A673 (cell line): ENCODE data around the gene NOX4.

ENCODE experiments used
- EZH2 ChIP-seq: fragments of 200-600 bp; sonication (generic); IDR thresholded peaks from 2 replicates; pipeline ENCODE4 v1.6.1; 2017; ENCODE audit warnings: borderline replicate concordance, low read depth, mild to moderate bottlenecking, mixed read lengths, antibody characterized with exemption, low read length; ENCODE audit not compliant: poor library complexity, severe bottlenecking
- TF ChIP-seq, protein P1 (sequence below): fragments of 300-800, 200-600 bp; sonication (generic); conservative IDR thresholded peaks from 2 replicates; pipeline ENCODE4 v1.5.1; 2017; ENCODE audit warnings: low read depth, mild to moderate bottlenecking, antibody characterized with exemption, low read length, moderate library complexity, mixed read lengths

DNA sequence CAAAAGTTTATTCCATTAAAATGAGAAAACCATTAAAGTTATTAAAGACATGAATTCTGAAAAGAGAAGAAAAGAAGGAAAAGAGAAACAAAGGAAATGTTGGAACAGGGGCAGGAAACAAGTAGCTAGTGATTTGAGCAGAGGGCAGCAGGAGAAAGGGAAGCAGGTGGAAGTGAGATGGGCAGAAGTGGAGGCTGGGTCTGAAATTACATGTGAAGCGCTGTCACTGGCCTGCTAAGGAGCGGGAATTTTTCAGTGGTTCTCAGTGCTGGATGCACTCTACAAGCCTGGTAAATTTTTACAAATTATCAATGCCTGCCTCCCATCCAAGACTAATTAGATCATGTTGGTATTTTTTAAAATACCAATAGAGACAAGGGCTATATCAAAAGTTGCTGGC, 48.4 kb downstream of the NOX4 start:
- TF ChIP-seq, protein P1, sequence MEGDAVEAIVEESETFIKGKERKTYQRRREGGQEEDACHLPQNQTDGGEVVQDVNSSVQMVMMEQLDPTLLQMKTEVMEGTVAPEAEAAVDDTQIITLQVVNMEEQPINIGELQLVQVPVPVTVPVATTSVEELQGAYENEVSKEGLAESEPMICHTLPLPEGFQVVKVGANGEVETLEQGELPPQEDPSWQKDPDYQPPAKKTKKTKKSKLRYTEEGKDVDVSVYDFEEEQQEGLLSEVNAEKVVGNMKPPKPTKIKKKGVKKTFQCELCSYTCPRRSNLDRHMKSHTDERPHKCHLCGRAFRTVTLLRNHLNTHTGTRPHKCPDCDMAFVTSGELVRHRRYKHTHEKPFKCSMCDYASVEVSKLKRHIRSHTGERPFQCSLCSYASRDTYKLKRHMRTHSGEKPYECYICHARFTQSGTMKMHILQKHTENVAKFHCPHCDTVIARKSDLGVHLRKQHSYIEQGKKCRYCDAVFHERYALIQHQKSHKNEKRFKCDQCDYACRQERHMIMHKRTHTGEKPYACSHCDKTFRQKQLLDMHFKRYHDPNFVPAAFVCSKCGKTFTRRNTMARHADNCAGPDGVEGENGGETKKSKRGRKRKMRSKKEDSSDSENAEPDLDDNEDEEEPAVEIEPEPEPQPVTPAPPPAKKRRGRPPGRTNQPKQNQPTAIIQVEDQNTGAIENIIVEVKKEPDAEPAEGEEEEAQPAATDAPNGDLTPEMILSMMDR, result no peak
- TF ChIP-seq EZH2, result no peak
